Measurements from ENCODE around the gene ITPR2.

DNA sequence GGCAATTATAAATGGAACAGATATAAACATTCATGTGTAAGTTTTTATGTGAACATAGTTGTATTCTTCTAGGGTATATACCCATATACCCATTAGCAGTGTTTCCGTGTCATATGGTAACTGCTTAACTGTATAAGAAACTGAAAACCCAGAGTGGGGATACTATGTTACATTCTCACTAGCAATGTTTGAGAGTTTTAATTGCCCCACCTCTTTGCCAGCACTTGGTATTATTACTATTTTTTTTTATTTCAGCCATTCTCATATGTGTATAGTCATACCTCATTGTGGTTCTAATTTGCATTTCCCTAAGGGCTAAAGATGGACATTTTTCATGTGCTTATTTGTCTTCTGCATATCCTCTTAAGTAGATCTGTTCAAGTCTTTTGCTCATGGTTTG is 28.7 kb upstream of the ITPR2 start:
- TF ChIP-seq, protein P1, sequence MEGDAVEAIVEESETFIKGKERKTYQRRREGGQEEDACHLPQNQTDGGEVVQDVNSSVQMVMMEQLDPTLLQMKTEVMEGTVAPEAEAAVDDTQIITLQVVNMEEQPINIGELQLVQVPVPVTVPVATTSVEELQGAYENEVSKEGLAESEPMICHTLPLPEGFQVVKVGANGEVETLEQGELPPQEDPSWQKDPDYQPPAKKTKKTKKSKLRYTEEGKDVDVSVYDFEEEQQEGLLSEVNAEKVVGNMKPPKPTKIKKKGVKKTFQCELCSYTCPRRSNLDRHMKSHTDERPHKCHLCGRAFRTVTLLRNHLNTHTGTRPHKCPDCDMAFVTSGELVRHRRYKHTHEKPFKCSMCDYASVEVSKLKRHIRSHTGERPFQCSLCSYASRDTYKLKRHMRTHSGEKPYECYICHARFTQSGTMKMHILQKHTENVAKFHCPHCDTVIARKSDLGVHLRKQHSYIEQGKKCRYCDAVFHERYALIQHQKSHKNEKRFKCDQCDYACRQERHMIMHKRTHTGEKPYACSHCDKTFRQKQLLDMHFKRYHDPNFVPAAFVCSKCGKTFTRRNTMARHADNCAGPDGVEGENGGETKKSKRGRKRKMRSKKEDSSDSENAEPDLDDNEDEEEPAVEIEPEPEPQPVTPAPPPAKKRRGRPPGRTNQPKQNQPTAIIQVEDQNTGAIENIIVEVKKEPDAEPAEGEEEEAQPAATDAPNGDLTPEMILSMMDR (IDR thresholded peaks at IDR 0.05; ENCODE audit: low read length) = no peak
- no peak for TF ChIP-seq EZH2 (optimal IDR thresholded peaks at IDR 0.05; ENCODE audit: low read depth, low read length)

Data from MM.1S (cell line).